Mesenchymal stem cell (in vitro differentiated cells and primary cell): Measurements from ENCODE around the gene CT45A7. TPM values are rescaled to one million over a fixed set of nuclear protein-coding genes. Genes with fewer than 3 reads are reported as not detected.
"Not testable (repeated sequence)": the region's sequence is repeated elsewhere in the genome, so short reads cannot be mapped to it uniquely, and the experiment has no call there.

Source experiments
- DNase-seq: peaks from one replicate; pipeline ENCODE4 v3.0.0-alpha.2; 2013
- H2AFZ ChIP-seq: one replicate; pipeline ENCODE4 v1.6.1; 2013; ENCODE audit warnings: low read depth, mild to moderate bottlenecking, control low read depth, inconsistent platforms, low read length, moderate library complexity
- H2AK5ac ChIP-seq: 2 replicates; pipeline ENCODE4 v1.6.1; 2013; ENCODE audit warnings: low read length, moderate library complexity, mild to moderate bottlenecking, inconsistent platforms; ENCODE audit not compliant: severe bottlenecking
- H2BK120ac ChIP-seq: one replicate; pipeline ENCODE4 v1.6.1; 2013; ENCODE audit warnings: low read depth, mild to moderate bottlenecking, inconsistent platforms, low read length, moderate library complexity
- H2BK12ac ChIP-seq, 2 experiments: one replicate each; pipeline ENCODE4 v1.6.1; 2013; ENCODE audit warnings: inconsistent platforms in 2 of 2, low read length in 2 of 2, mild to moderate bottlenecking in 2 of 2, moderate library complexity in 2 of 2, control low read depth in 1 of 2
- H2BK15ac ChIP-seq: one replicate; pipeline ENCODE4 v1.6.1; 2013; ENCODE audit warnings: mild to moderate bottlenecking, low read depth, inconsistent platforms; ENCODE audit not compliant: poor library complexity, severe bottlenecking
- H2BK5ac ChIP-seq: 2 replicates; pipeline ENCODE4 v1.6.1; 2013; ENCODE audit warnings: low read depth, mild to moderate bottlenecking, low read length, control low read depth, inconsistent platforms; ENCODE audit not compliant: poor library complexity, severe bottlenecking
- H3K14ac ChIP-seq, 2 experiments: one replicate each; pipeline ENCODE4 v1.6.1; 2013; ENCODE audit warnings: inconsistent platforms in 2 of 2, low read length in 2 of 2, control low read depth in 1 of 2, mild to moderate bottlenecking in 1 of 2, moderate library complexity in 1 of 2
- H3K18ac ChIP-seq, 2 experiments: one replicate each; pipeline ENCODE4 v1.6.1; 2013; ENCODE audit warnings: inconsistent platforms in 2 of 2, low read length in 2 of 2, control low read depth in 1 of 2, low read depth in 1 of 2, mild to moderate bottlenecking in 1 of 2
- H3K23ac ChIP-seq, 2 experiments: one replicate each; pipeline ENCODE4 v1.6.1; 2013; ENCODE audit warnings: inconsistent platforms in 2 of 2, low read length in 2 of 2, mild to moderate bottlenecking in 2 of 2, moderate library complexity in 2 of 2, control low read depth in 1 of 2
- H3K27ac ChIP-seq: 2 replicates; pipeline ENCODE4 v1.5.1; 2013; ENCODE audit warnings: mild to moderate bottlenecking, moderate library complexity, low read length, control low read depth, inconsistent platforms; ENCODE audit not compliant: poor library complexity, severe bottlenecking
- H3K27me3 ChIP-seq, 2 experiments: 2 replicates each; pipeline versions ENCODE4 v1.6.1 to v1.7.0; 2013; ENCODE audit warnings: low read length in 2 of 2, mild to moderate bottlenecking in 2 of 2, moderate library complexity in 2 of 2, control low read depth in 1 of 2, inconsistent platforms in 1 of 2; ENCODE audit not compliant: control insufficient read depth in 1 of 2, insufficient read depth in 1 of 2
- H3K36me3 ChIP-seq, 2 experiments: 2 replicates each; pipeline versions ENCODE4 v1.6.1 to v1.7.0; 2013; ENCODE audit warnings: low read length in 2 of 2, control low read depth in 1 of 2, inconsistent platforms in 1 of 2, low read depth in 1 of 2, mild to moderate bottlenecking in 1 of 2; ENCODE audit not compliant: insufficient read depth in 2 of 2, control insufficient read depth in 1 of 2
- H3K4ac ChIP-seq, 2 experiments: one replicate each; pipeline ENCODE4 v1.6.1; 2013; ENCODE audit warnings: inconsistent platforms in 2 of 2, low read length in 2 of 2, mild to moderate bottlenecking in 2 of 2, moderate library complexity in 2 of 2, control low read depth in 1 of 2, low read depth in 1 of 2
- H3K4me1 ChIP-seq: 2 replicates; pipeline ENCODE4 v1.6.1; 2013; ENCODE audit warnings: low read depth, low read length, control low read depth; ENCODE audit not compliant: control insufficient read depth, insufficient read depth
- H3K4me2 ChIP-seq: 2 replicates; pipeline ENCODE4 v1.6.1; 2013; ENCODE audit warnings: low read length, mild to moderate bottlenecking, inconsistent platforms; ENCODE audit not compliant: poor library complexity, severe bottlenecking
- H3K4me3 ChIP-seq, 2 experiments: 2 replicates each; pipeline versions ENCODE4 v1.5.1 to v1.7.0; 2013; ENCODE audit warnings: low read length in 2 of 2, mild to moderate bottlenecking in 2 of 2, control low read depth in 1 of 2, low read depth in 1 of 2; ENCODE audit not compliant: insufficient read depth in 1 of 2
- H3K79me1 ChIP-seq: replicated peaks from 2 replicates; pipeline ENCODE4 v1.6.1; 2013; ENCODE audit warnings: mild to moderate bottlenecking, control low read depth, low read length, inconsistent platforms; ENCODE audit not compliant: poor library complexity, severe bottlenecking
- H3K9ac ChIP-seq: 2 replicates; pipeline ENCODE4 v1.7.0; 2013; ENCODE audit warnings: mild to moderate bottlenecking, low read length, moderate library complexity
- H3K9me3 ChIP-seq: 2 replicates; pipeline ENCODE4 v1.7.0; 2013; ENCODE audit warnings: mild to moderate bottlenecking, low read length; ENCODE audit not compliant: control insufficient read depth
- H4K8ac ChIP-seq: one replicate; pipeline ENCODE4 v1.6.1; 2013; ENCODE audit warnings: inconsistent platforms, mild to moderate bottlenecking, low read length, moderate library complexity
- H4K91ac ChIP-seq: one replicate; pipeline ENCODE4 v1.6.1; 2013; ENCODE audit warnings: mild to moderate bottlenecking, low read length, inconsistent platforms
- WGBS: methylation state at CpG from one replicate; pipeline ENCODE4 v1.1.7; 2013; ENCODE audit warnings: mixed read lengths; 5-methylcytosine and 5-hydroxymethylcytosine counted together
- polyA plus RNA-seq, 2 experiments: library from polyadenylated mRNA; stranded (reverse); fragments of 200-250 nt; gene quantifications; one replicate each; pipeline ENCODE4 v1.2.3, GENCODE V29; 2013

CT45A7 gene
- polyA plus RNA-seq (2013, experiment 1 of 2), result not detected
- not detected for polyA plus RNA-seq (2013, experiment 2 of 2)

DNA sequence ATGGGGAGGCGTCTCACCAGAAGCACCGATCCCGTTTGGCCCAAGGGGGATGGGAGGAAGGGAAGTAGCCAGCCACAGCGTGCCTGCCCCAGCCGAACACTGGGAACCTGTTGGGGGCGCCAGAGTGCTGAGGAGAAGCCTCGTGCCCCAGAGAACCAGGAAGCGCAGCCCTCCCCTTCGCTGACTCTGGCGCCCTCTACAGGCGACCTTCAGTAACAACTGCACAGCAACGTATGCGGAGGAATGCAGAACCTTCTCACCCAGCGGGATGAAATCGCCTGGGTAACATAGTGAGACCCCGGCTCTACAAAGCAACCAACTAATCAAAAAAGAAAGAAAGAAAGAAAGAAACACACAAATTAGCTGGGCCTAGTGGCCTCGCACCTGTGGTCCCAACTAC lies at the start of gene CT45A7:
TSS of gene CT45A7 (minus strand) at position 101 of the 400 bp plus-strand sequence. CDS start 3,747 bp downstream, outside the sequence.
- H2BK15ac ChIP-seq, DNase-seq, H3K36me3 ChIP-seq, H3K9me3 ChIP-seq, H3K9ac ChIP-seq, H3K4ac ChIP-seq, H2BK12ac ChIP-seq, H2BK120ac ChIP-seq, H2AK5ac ChIP-seq, H2AFZ ChIP-seq, H4K91ac ChIP-seq, H3K27ac ChIP-seq, H3K79me1 ChIP-seq, H2BK5ac ChIP-seq, H3K27me3 ChIP-seq, H3K4me1 ChIP-seq, H3K4me3 ChIP-seq, H3K14ac ChIP-seq, H3K23ac ChIP-seq, H3K18ac ChIP-seq, H3K4me2 ChIP-seq, H4K8ac ChIP-seq: not testable (repeated sequence)
- WGBS, result no CpG with 5 or more reads among the region's 17 CpGs

GRCh38 chrX:135882741-135883140 lies 45.7 kb upstream of the CT45A7 start:
- not testable (repeated sequence) for H3K4me2 ChIP-seq, H3K4ac ChIP-seq, H3K9me3 ChIP-seq, H3K18ac ChIP-seq, H2AK5ac ChIP-seq, H3K4me1 ChIP-seq, H3K27ac ChIP-seq, H2BK15ac ChIP-seq, H4K91ac ChIP-seq, H2BK5ac ChIP-seq, H2BK120ac ChIP-seq, H3K14ac ChIP-seq, H3K23ac ChIP-seq, H2BK12ac ChIP-seq, H3K9ac ChIP-seq, H3K27me3 ChIP-seq, H3K4me3 ChIP-seq, H4K8ac ChIP-seq, H2AFZ ChIP-seq, DNase-seq, H3K79me1 ChIP-seq, H3K36me3 ChIP-seq
- WGBS, result no CpG with 5 or more reads among the region's 5 CpGs

DNA sequence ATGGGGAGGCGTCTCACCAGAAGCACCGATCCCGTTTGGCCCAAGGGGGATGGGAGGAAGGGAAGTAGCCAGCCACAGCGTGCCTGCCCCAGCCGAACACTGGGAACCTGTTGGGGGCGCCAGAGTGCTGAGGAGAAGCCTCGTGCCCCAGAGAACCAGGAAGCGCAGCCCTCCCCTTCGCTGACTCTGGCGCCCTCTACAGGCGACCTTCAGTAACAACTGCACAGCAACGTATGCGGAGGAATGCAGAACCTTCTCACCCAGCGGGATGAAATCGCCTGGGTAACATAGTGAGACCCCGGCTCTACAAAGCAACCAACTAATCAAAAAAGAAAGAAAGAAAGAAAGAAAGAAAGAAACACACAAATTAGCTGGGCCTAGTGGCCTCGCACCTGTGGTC lies 34.6 kb upstream of the CT45A7 start, which contains the start of gene CT45A9:
TSS of gene CT45A9 (minus strand) at position 101 of the 400 bp plus-strand sequence. CDS start 3,751 bp downstream, outside the sequence.
- H2AFZ ChIP-seq, H3K23ac ChIP-seq, H3K18ac ChIP-seq, H3K4me3 ChIP-seq, DNase-seq, H4K8ac ChIP-seq, H3K27ac ChIP-seq, H3K9ac ChIP-seq, H2BK12ac ChIP-seq, H3K36me3 ChIP-seq, H2BK5ac ChIP-seq, H3K4ac ChIP-seq, H3K9me3 ChIP-seq, H2BK15ac ChIP-seq, H3K4me1 ChIP-seq, H3K4me2 ChIP-seq, H2BK120ac ChIP-seq, H4K91ac ChIP-seq, H3K14ac ChIP-seq, H3K27me3 ChIP-seq, H3K79me1 ChIP-seq, H2AK5ac ChIP-seq: not testable (repeated sequence)
- no CpG with 5 or more reads among the region's 17 CpGs for WGBS

DNA sequence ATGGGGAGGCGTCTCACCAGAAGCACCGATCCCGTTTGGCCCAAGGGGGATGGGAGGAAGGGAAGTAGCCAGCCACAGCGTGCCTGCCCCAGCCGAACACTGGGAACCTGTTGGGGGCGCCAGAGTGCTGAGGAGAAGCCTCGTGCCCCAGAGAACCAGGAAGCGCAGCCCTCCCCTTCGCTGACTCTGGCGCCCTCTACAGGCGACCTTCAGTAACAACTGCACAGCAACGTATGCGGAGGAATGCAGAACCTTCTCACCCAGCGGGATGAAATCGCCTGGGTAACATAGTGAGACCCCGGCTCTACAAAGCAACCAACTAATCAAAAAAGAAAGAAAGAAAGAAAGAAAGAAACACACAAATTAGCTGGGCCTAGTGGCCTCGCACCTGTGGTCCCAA lies 17.4 kb upstream of the CT45A7 start, which contains the start of gene CT45A8:
TSS of gene CT45A8 (minus strand) at position 101 of the 400 bp plus-strand sequence. CDS start 3,755 bp downstream, outside the sequence.
- H3K4me3 ChIP-seq, H2AK5ac ChIP-seq, H3K18ac ChIP-seq, H3K23ac ChIP-seq, H3K14ac ChIP-seq, DNase-seq, H4K8ac ChIP-seq, H3K9me3 ChIP-seq, H3K4ac ChIP-seq, H3K9ac ChIP-seq, H2BK5ac ChIP-seq, H3K79me1 ChIP-seq, H3K36me3 ChIP-seq, H4K91ac ChIP-seq, H3K4me2 ChIP-seq, H2BK12ac ChIP-seq, H3K27me3 ChIP-seq, H3K4me1 ChIP-seq, H2BK15ac ChIP-seq, H3K27ac ChIP-seq, H2BK120ac ChIP-seq, H2AFZ ChIP-seq: not testable (repeated sequence)
- WGBS, result no CpG with 5 or more reads among the region's 17 CpGs
